GM12878 (cell line): ENCODE measurements around the gene CYSTM1. TPM values are rescaled to one million over a fixed set of nuclear protein-coding genes. Genes with fewer than 3 reads are reported as not detected.

ENCODE experiments used
- ATAC-seq: fragments of 200-7000 bp; cut with Tn5 transposase; 3 replicates; pipeline ENCODE4 v1.9.1; 2020; ENCODE audit warnings: mild to moderate bottlenecking, moderate library complexity
- BruUV-seq: library from RNA; stranded (reverse); fragments of 400-500 nt; replicated peaks from 2 replicates; lab custom pipeline; 2021; lab: Mats Ljungman, UMichigan
- CTCF ChIA-PET: fragments of 300-600 bp; sonication (Branson Sonifier 250); formaldehyde crosslinking; extraction: SDS; loops from one replicate; lab custom pipeline; 2021; ENCODE audit warnings: inconsistent platforms; lab: Yijun Ruan, JAX
- POLR2A ChIA-PET: fragments of 350-600 bp; formaldehyde crosslinking; extraction: SDS; loops from one replicate; lab custom pipeline; 2021; ENCODE audit warnings: inconsistent platforms; lab: Charles Lee
- RAD21 ChIA-PET: fragments of 300-600 bp; sonication (Branson Sonifier 250); formaldehyde crosslinking; loops from one replicate; lab custom pipeline; 2023; ENCODE audit warnings: antibody characterized with exemption; ENCODE audit not compliant: unreplicated experiment; lab: Charles Lee
- SMC1A ChIA-PET: fragments of 300-600 bp; sonication (Branson Sonifier 250); formaldehyde crosslinking; loops from one replicate; lab custom pipeline; 2023; ENCODE audit not compliant: unreplicated experiment, uncharacterized antibody; lab: Charles Lee
- DNase-seq: peaks from one replicate; pipeline ENCODE4 v3.0.0-alpha.2; 2011; ENCODE audit warnings: low read depth, low spot score
- FAIRE-seq: peaks from 3 replicates; lab custom pipeline; 2011; peaks lifted over from hg19 to GRCh38; lab: Jason Lieb, UNC
- H2AFZ ChIP-seq: 2 replicates; pipeline ENCODE4 v1.6.0; 2011; ENCODE audit warnings: low read depth, low read length, control low read depth; ENCODE audit not compliant: control insufficient read depth
- H3K27ac ChIP-seq: 2 replicates; pipeline ENCODE4 v1.5.1; 2011; ENCODE audit warnings: control low read depth; ENCODE audit not compliant: control insufficient read depth, insufficient read depth
- H3K27me3 ChIP-seq, 2 experiments: replicated peaks in 1 of 2; 2 replicates each; pipeline versions ENCODE4 v1.6.0 to v1.6.1; 2011; ENCODE audit warnings: low read length in 1 of 2; ENCODE audit not compliant: control insufficient read depth in 2 of 2, insufficient read depth in 2 of 2
- H3K36me3 ChIP-seq, 2 experiments: 2 replicates each; pipeline ENCODE4 v1.5.1; 2011; ENCODE audit warnings: low read length in 1 of 2; ENCODE audit not compliant: control insufficient read depth in 2 of 2, insufficient read depth in 2 of 2
- H3K4me1 ChIP-seq: 2 replicates; pipeline ENCODE4 v1.6.1; 2011; ENCODE audit warnings: mild to moderate bottlenecking, low read length, moderate library complexity, mixed read lengths; ENCODE audit not compliant: control insufficient read depth, insufficient read depth
- H3K4me2 ChIP-seq: 2 replicates; pipeline ENCODE4 v1.6.0; 2011; ENCODE audit warnings: control low read depth; ENCODE audit not compliant: control insufficient read depth, insufficient read depth
- H3K4me3 ChIP-seq: fragments of 200-600 bp; sonication (generic); 2 replicates; pipeline ENCODE4 v1.5.1; 2016
- H3K79me2 ChIP-seq: 2 replicates; pipeline ENCODE4 v1.6.0; 2011; ENCODE audit warnings: low read length; ENCODE audit not compliant: control insufficient read depth, insufficient read depth
- H3K9ac ChIP-seq: 2 replicates; pipeline ENCODE4 v1.8.0; 2011; ENCODE audit warnings: low read length, control low read depth, mixed read lengths; ENCODE audit not compliant: control insufficient read depth, insufficient read depth
- H3K9me3 ChIP-seq: replicated peaks from 3 replicates; pipeline ENCODE4 v1.5.1; 2011; ENCODE audit warnings: mild to moderate bottlenecking, low read length; ENCODE audit not compliant: control insufficient read depth, insufficient read depth
- H4K20me1 ChIP-seq: 2 replicates; pipeline ENCODE4 v1.6.0; 2011; ENCODE audit not compliant: control insufficient read depth, insufficient read depth
- ATF7 ChIP-seq: fragments of 450-650 bp; IDR thresholded peaks from 2 replicates; pipeline ENCODE4 v1.6.1; 2016; ENCODE audit warnings: low read depth, mild to moderate bottlenecking
- BRCA1 ChIP-seq: IDR thresholded peaks from 2 replicates; pipeline ENCODE4 v1.6.1; 2011; ENCODE audit warnings: low read depth, low read length, improper control_type of control experiment
- EP300 ChIP-seq, 2 experiments: fragments of 150-350 bp in 1 of 2; IDR thresholded peaks; 2 replicates each; pipeline ENCODE4 v1.6.1; 2011 to 2012; ENCODE audit warnings: low read depth in 2 of 2, low read length in 2 of 2, borderline replicate concordance in 1 of 2, improper control_type of control experiment in 1 of 2, inconsistent platforms in 1 of 2; ENCODE audit not compliant: control insufficient read depth in 1 of 2
- IKZF1 ChIP-seq: fragments of 450-650 bp; conservative IDR thresholded peaks from 2 replicates; pipeline ENCODE4 v1.6.1; 2017; ENCODE audit warnings: antibody characterized with exemption, mild to moderate bottlenecking
- KAT2A ChIP-seq: conservative IDR thresholded peaks from 2 replicates; pipeline ENCODE4 v1.6.1; 2011; ENCODE audit warnings: low read depth, low read length; ENCODE audit not compliant: control insufficient read depth
- PAX8 ChIP-seq: fragments of 450-650 bp; IDR thresholded peaks from 2 replicates; pipeline ENCODE4 v1.6.1; 2017; ENCODE audit warnings: mild to moderate bottlenecking, moderate library complexity
- RAD21 ChIP-seq: IDR thresholded peaks from 2 replicates; pipeline ENCODE4 v1.6.1; 2011; ENCODE audit warnings: mild to moderate bottlenecking, low read depth, low read length, moderate library complexity; ENCODE audit not compliant: insufficient read depth
- RELA ChIP-seq: fragments of 450-650 bp; IDR thresholded peaks from 2 replicates; pipeline ENCODE4 v1.8.0; 2014; ENCODE audit warnings: borderline replicate concordance; ENCODE audit not compliant: partially characterized antibody
- SMAD5 ChIP-seq: IDR thresholded peaks from 2 replicates; pipeline ENCODE4 v1.6.1; 2016; ENCODE audit warnings: antibody characterized with exemption, low read depth
- TARDBP ChIP-seq: IDR thresholded peaks from 2 replicates; pipeline ENCODE4 v1.6.1; 2016; ENCODE audit warnings: borderline replicate concordance
- TCF3 ChIP-seq: IDR thresholded peaks from 2 replicates; pipeline ENCODE4 v1.6.1; 2012; ENCODE audit warnings: low read depth, mild to moderate bottlenecking, low read length, borderline replicate concordance; ENCODE audit not compliant: insufficient read depth
- USF2 ChIP-seq: IDR thresholded peaks from 2 replicates; pipeline ENCODE4 v1.6.1; 2011; ENCODE audit warnings: low read depth, low read length, improper control_type of control experiment, borderline replicate concordance
- YY1 ChIP-seq: IDR thresholded peaks from 2 replicates; pipeline ENCODE4 v1.6.1; 2011; ENCODE audit warnings: low read depth, mild to moderate bottlenecking, low read length
- ZNF24 ChIP-seq: fragments of 450-650 bp; IDR thresholded peaks from 2 replicates; pipeline ENCODE4 v1.6.1; 2017; ENCODE audit warnings: antibody characterized with exemption, mild to moderate bottlenecking
- ZSCAN29 ChIP-seq: fragments of 450-650 bp; IDR thresholded peaks from 2 replicates; pipeline ENCODE4 v1.6.1; 2017; ENCODE audit warnings: mild to moderate bottlenecking, moderate library complexity
- WGBS: methylation state at CpG from one replicate; pipeline ENCODE4 v1.1.6; 2016; ENCODE audit warnings: low lambda C conversion rate; ENCODE audit not compliant: insufficient replicate concordance, insufficient coverage; ENCODE audit errors: missing lambda C conversion rate; 5-methylcytosine and 5-hydroxymethylcytosine counted together
- in situ Hi-C: fragments of 300-500 bp; cut with MboI; formaldehyde crosslinking; loops from 9 replicates; pipeline ENCODE4 v1.14.3; 2018; ENCODE audit warnings: mixed read lengths
- intact Hi-C: fragments of 100-400 bp; cut with micrococcal nuclease; formaldehyde crosslinking; loops from one replicate; pipeline ENCODE4 v1.14.2; 2022; ENCODE audit not compliant: unreplicated experiment
- polyA plus RNA-seq, 11 experiments: library from polyadenylated mRNA; depleted of rRNA in 4 of 11; unstranded in 6 of 11; stranded (reverse) in 5 of 11; fragments of >200 nt; fragmentation: Nextera tagmentation in 4 of 11; fragmentation: Illumina TruSeq in 1 of 11; extraction: Ambion mirVana in 4 of 11; extraction: Trizol in 1 of 11; gene quantifications; 1 replicate in 1 of 11; 2 replicates in 10 of 11; pipeline versions ENCODE4 v1.2.1 to v1.2.3, GENCODE V29; 2011 to 2016; ENCODE audit warnings: inconsistent platforms in 2 of 11, missing spikeins in 2 of 11, low read depth in 1 of 11
- total RNA-seq, 4 experiments: library from RNA; depleted of rRNA in 3 of 4; stranded (reverse); fragments of >200 nt in 3 of 4; fragmentation: Illumina TruSeq in 1 of 4; extraction: Trizol in 1 of 4; gene quantifications; 2 replicates each; pipeline versions ENCODE4 v1.2.1 to v1.2.3, GENCODE V29; 2013 to 2021

CYSTM1 gene
- total and polyA plus RNA-seq, 10 of the 15 experiments (the other 5 are each of a cell fraction or from before 2014, with no cell fraction given) = 52.7 to 261 (median 98.7) TPM

DNA sequence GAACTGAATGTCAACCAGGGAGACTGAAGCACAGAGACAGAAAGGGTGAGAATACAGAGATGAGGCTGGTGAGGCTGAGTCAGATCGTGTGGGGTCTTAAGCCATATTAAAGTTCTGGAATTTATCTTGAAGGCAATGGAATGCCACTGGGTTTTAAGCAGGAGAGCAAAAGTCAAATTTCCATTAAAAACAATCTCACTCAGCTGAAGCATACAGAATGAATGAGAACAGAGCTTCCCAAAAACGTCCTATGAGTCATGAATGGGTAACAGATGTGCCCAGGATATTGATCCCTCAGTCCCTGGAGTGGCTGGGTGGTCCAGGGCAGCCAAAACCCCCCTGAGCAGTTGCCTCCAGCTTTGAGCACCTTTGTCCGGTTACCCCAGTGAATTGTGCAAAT, 83.0 kb downstream of the CYSTM1 start:
- Histone ChIP-seq H3K4me2 (no peak overlapping the region), H3K79me2 (peaks cover 1% of the 10 kb centered on the region; the same call in 1 of the 2 replicates), H3K9ac (no peak overlapping the region), H3K4me1 (no peaks in the 10 kb centered on the region), H3K27ac (no peak overlapping the region), H3K36me3 (peaks cover 0 to 10% of the 10 kb centered on the region in 2 experiments), H2AFZ (no peak overlapping the region), H4K20me1 (no peaks in the 10 kb centered on the region; the same call in none of the 2 replicates), H3K4me3 (no peak overlapping the region), H3K27me3 (no peaks in the 10 kb centered on the region), H3K9me3 (no peaks in the 10 kb centered on the region)
- CTCF ChIA-PET = interaction anchor here (1.5 to 7.9 kb wide), 3 partner anchors 10 to 94 kb away, joined by 6 to 62 read pairs (median 28); no protein-coding TSS in a partner anchor
- BruUV-seq = no TSS peak
- 67% methylated on average over 3 of the region's 3 CpGs for WGBS
- intact Hi-C loops (loop anchor here (10.0 kb wide), 1 partner anchor 277 kb away; no protein-coding TSS in a partner anchor), in situ Hi-C loops (no loop called here)
- RAD21 ChIA-PET = interaction anchor here (0.8 kb wide), 1 partner anchor 93 kb away, joined by 3 read pairs; no protein-coding TSS in a partner anchor
- TF ChIP-seq ATF7 (no peak), IKZF1 (no peak), USF2 (no peak), ZNF24 (no peak), KAT2A (no peak), TCF3 (no peak), RELA (no peak), EP300 (IDR thresholded peaks at IDR 0.05; ENCODE audit: borderline replicate concordance in 1 of 2, control insufficient read depth in 1 of 2, low read depth in 2 of 2, low read length in 2 of 2) (no peak), PAX8 (no peak), SMAD5 (no peak), BRCA1 (no peak), TARDBP (no peak), RAD21 (no peak), YY1 (no peak), ZSCAN29 (no peak)
- no peak for DNase-seq
- no peak for ATAC-seq
- FAIRE-seq = no peak
- SMC1A ChIA-PET = interaction anchor here (0.9 to 2.1 kb wide), 2 partner anchors 14 to 94 kb away, joined by 4 to 9 read pairs; no protein-coding TSS in a partner anchor
- POLR2A ChIA-PET = no interaction called here
